ENCODE measurements around the gene ARHGAP26.
"Not testable (repeated sequence)": the region's sequence is repeated elsewhere in the genome, so short reads cannot be mapped to it uniquely, and the experiment has no call there.

Gene ARHGAP26

DNA sequence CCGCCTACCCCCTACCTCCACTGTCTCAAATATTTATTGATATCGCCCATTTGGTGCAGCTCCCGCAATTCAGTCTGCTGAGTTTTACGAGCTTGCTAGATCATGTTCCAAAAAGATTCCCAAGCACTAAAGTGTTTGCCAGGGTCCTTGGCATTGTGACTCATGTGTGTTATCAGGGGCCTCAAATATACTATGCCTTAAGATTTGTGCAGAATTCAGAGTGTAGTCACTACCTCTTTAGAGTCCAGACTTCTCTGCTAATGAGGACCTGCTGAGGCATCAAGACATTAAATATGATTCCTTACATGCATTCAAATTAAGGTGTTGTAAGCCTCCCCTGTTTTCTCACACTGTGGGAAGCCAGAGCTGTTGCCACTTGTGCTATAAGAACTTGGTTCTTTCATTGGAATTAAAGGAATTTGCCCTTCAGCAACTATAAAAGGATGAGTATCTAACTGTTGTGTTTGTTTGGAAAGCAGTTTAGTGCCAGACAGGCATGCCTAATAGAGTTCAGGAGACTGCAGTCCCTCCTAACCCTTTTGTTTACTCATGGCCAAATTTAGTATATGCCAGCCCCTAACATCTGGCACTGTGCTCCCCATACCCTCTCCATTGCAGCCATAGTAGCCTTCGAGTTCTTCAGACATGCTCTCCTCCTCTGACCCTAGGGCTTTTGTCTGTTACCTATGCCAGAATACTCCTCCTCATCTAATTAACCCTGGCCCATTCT is 316.9 kb downstream of the ARHGAP26 start:
- DNase-seq (ENCODE audit: low spot score), result no peak

DNA sequence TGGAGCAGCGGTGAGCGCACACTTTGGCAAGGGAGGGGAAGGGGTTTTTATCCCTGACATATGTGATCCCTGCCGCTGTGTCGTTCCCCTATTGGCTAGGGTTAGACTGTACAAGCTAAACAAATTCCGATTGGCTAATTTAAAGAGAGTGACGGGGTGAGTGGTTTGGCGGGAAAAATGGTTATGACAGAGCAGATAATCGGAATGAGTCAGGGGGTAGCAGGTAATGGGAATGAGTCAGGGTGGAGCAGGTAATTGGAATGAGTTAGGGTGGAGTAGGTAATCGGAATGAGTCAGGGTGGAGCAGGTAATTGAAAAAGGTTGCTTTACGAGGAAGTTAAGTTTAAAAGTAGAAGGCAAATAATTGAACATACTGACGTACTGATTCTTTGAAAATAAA is 318.5 kb downstream of the ARHGAP26 start:
- DNase-seq (ENCODE audit: low spot score), result not testable (repeated sequence)

DNA sequence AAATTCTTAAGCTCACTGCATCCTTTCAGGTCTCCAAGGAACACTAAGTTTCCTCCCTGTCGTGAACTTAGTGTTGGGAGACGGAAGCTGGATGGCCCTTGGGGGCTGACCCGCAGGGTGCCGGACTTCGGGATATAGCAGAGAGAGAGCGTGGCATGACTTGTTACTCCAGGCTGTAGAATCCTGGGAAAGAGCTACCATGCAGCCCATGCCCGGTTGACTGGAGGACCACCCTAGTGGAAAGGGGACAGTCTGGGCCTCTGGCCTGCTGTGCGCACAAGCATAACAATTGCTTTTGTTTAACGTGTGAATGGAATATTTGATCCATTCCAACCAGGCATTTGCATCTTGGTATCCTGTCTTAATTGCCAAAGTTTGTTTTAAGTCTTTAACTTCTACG is 319.9 kb downstream of the ARHGAP26 start:
- DNase-seq (ENCODE audit: low spot score), result not testable (repeated sequence)

GRCh38 chr5:143092711-143093451 is 322.7 kb downstream of the ARHGAP26 start:
- DNase-seq (ENCODE audit: low spot score), result not testable (repeated sequence)

DNA sequence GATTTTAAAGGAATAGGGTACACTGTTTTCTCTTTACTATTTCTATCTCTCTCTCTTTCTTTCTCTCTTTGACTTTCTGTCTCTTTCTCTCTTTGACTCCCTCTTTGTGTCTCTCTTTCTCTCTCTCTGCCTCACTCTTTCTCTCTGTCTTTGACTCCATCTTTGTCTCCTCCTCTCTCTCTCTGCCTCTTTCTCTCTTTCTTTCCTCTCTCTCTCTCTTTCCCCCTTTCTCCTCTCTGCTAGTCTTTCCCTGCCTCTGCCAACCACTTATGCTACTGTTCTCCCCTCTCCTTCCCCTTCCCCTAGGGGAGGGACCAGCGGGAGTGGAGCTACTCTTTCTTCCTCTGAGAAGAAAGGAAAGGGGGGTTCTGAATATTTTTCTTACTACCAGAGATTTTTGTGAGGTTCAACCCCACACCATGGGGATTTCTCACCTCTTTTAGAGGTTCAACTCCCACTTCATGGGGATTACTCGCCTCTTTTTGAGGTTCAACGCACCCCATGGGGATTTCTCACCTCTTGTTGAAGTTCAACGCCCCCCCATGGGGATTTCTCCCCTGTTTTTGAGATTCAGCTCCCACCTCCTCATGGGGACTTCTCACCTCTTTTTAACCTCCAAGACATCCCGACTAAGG is 323.4 kb downstream of the ARHGAP26 start:
- DNase-seq (ENCODE audit: low spot score), result no peak

- DNase-seq (ENCODE audit: low spot score), result no peak
These were observed 323.9 kb downstream of the ARHGAP26 start for GRCh38 chr5:143094087-143094521.

DNA sequence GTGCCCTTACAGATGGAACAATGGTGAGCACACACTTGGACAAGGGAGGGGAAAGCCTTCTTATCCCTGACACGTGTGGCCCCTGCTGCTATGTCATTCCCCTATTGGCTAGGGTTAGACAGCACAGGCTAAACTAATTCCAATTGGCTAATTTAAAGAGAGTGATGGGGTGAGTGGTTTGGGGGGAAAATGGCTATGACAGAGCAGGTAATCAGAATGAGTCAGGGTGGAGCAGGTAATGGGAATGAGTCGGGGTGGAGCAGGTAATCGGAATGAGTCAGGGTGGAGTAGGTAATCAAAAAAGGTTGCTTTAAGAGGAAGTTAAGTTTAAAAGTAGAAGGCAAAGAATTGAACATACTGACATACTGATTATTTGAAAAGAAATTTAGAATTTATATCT is 324.4 kb downstream of the ARHGAP26 start:
- DNase-seq (ENCODE audit: low spot score), result not testable (repeated sequence)

DNA sequence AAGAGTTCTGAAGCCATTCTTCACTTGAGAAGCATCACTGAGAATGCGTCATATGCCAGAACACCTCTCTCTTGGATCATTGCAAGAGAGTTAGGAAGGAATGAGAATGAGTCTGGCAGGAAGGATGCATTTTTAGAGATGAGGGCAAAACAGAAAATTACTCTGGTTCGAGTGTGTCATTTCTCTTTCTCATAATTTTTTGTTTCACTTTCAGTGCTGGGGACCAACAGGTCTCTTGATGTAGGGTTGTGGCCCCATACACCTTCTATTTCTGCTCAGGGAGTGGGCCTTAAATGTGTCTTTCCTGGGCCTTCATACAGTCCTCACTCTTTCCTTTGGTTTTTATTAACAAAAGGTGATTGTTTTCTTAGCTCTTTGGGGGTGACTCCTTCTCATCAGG is 330.9 kb downstream of the ARHGAP26 start:
- no peak for DNase-seq (ENCODE audit: low spot score)

GRCh38 chr5:143101725-143102386 is 331.7 kb downstream of the ARHGAP26 start:
- DNase-seq (ENCODE audit: low spot score), result no peak

DNA sequence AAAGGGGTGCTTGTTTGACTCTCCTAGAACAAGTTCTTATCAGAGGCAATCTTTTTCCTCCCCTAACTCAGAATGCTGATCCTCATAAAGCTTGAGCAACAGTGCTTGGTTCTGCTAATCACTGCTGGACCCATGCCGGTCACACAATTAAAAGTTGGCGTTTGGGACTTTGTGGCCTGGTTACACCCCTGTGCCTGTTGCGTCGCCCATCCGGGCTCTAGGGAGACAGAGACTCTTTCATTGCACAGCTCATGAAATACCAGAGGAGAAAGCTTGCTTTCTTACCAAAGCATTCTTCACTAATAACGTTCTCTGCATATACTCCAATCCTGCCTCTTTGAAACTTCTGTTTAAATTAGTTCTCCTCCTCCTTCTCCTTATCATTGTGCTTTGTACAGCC is 332.2 kb downstream of the ARHGAP26 start:
- no peak for DNase-seq (ENCODE audit: low spot score)

- no peak for DNase-seq (ENCODE audit: low spot score)
These were observed 335.2 kb downstream of the ARHGAP26 start for GRCh38 chr5:143105216-143105905.

- peak; percentile 70 for DNase-seq (ENCODE audit: low spot score)
These were observed 336.0 kb downstream of the ARHGAP26 start for GRCh38 chr5:143106174-143106573.

DNA sequence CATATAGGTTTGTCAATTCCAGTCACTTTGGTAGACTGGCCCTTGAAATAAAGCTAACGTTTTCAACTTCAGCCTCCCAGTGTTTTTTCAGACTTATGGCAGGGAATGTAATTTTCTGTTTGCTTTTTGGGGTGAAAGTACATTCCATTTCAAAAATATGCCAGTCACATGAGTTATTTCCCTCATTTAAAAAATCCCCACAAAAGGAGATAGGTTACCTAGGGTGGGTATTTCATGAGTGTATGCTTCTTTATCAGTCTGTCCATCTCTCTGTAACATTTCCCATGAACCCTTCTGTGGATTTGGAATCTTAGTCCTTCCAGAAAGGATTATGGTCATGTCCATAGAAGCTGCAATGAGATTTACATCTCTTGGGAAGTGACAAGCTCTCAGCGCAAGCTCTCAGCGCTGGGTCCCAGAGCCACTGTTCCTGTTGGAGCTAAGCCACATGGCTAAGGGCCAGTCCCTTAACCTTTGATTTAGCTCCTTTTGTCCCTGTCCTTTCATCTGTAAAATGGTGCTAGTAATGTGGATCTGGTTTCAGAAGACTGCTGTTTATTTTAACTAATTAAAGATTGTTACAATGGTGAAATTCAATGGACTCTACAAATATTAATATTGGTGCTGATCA is 338.4 kb downstream of the ARHGAP26 start:
- DNase-seq (ENCODE audit: low spot score), result no peak

DNA sequence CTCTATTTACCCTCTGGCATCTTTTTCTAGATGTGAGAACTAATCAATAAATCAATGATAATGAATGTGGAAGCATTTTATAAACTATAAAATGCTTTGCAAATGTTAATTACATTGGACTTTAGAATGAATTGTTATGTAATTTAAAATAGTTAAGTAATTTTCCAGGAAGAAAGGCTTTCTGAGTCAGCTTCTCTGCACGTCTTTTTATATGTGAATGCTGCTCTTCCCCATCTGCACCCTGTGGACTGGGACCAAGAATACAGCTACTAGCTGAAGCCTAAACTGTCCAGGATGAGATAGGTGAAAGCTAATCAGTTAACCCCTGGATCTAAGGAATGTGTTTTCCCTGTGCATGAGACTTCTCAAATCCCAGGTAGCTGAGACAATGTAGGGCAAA is 340.4 kb downstream of the ARHGAP26 start:
- no peak for DNase-seq (ENCODE audit: low spot score)

DNA sequence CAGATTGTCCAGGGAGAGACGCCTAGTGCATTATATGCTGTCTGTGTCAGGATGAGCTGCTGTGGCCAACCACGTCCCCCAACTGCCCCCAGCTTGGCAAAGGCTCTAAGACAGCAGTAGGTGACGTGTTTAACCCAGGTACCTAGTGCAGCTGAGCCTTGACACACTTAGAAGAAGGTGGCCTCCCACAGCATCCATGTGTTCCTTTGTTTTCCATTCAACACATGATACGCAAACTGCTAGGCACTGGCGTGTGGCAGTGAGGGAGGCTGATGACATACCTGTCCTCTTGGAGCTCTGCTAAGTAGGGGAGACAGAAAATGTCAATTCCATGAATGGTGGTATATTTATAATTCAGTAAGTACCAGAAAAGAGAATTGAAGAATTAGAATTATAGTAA is 341.6 kb downstream of the ARHGAP26 start:
- no peak for DNase-seq (ENCODE audit: low spot score)

DNA sequence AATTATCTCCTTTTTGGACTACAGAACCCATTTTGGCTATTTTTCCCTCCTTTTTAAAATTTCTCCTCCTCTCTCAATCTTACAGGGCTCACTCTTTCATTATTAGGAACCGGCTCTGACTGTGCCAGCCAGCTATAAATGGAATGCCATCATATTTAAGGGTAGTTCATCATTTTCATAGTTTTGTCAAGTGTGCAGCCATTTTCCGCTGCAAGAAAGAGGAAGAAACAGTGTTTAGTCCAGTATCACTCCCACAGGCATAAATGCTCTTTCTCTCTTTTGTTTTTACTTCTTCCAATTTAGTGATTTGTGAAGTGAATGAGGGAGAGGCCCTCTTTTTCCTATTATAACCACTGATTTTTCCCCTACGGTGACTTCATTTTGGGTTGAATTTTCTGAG is 343.3 kb downstream of the ARHGAP26 start:
- no peak for DNase-seq (ENCODE audit: low spot score)

- no peak for DNase-seq (ENCODE audit: low spot score)
These were observed 344.3 kb downstream of the ARHGAP26 start for GRCh38 chr5:143114481-143114880.

DNA sequence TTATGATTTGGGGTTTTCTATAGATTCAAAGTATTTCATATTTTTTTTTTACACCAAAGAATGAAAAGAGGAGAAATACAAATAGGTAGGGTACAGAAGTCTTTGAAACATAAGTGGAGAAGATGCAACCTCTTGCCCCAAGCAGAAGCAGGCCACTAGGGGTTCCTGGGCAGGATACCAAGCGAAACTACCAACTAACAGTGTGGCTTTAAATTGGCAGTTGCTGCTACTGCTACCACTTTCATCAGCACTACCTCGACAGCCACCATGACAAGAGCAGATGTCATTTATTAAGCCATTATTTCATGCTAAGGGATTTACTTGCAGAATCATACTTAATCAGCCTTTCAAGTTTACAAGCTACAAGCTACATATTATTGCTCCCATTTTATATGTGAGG is 345.2 kb downstream of the ARHGAP26 start:
- DNase-seq (ENCODE audit: low spot score), result no peak

DNA sequence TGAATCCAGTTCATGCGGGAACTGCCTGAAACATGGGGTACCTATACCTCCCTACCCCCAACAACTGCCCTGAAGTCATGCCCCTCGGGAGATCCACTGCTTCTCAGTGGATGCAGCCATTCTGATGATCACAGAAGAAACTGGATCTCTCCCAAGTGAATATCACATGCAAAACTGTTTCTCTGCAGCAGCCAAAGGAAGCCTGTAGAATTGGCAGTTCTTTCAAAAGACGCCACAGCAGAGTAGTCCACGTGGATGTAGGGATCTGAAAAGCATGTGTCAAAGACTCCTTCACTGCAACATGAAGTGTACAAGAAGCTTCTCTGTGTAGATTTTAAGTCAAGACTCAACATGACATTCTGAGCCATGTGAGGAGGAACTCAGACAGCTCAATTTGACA is 346.6 kb downstream of the ARHGAP26 start:
- no peak for DNase-seq (ENCODE audit: low spot score)

DNA sequence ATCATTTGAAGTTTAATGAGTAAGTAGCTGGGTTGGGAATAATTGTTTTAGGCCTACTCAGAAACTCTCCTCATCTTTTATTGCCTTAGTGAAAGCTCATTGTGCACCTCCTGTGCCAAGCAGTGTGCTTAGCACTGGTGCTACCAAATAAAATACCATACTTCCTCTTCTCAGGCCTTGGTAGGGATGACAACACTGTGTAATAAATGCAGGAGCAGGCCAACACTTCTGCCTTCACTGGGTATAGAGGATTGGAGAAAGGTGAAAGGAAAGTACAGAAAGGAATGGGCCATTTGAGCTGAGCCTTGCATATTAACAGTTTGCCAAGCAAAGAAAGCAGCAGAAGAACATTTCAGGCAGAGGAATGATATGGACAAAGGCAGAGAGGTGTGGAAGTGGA is 347.6 kb downstream of the ARHGAP26 start:
- no peak for DNase-seq (ENCODE audit: low spot score)

- no peak for DNase-seq (ENCODE audit: low spot score)
These were observed 348.0 kb downstream of the ARHGAP26 start for GRCh38 chr5:143118222-143118621.
